HCT116 (cell line): ENCODE measurements around the gene MMP23B.

ENCODE experiments used
- EZH2 ChIP-seq: fragments of 200-600 bp; sonication (generic); IDR thresholded peaks from 2 replicates; pipeline ENCODE4 v1.6.1; 2017; ENCODE audit warnings: antibody characterized with exemption, mixed run types
- POLR2A ChIP-seq: IDR thresholded peaks from 2 replicates; pipeline ENCODE4 v1.7.0; 2011; ENCODE audit warnings: borderline replicate concordance; ENCODE audit not compliant: insufficient read depth, insufficient read length; ENCODE audit errors: extremely low read depth
- POLR2AphosphoS5 ChIP-seq: IDR thresholded peaks from 2 replicates; pipeline ENCODE4 v1.6.1; 2011; ENCODE audit warnings: mild to moderate bottlenecking, low read depth, low read length, moderate library complexity
- SP1 ChIP-seq: IDR thresholded peaks from 2 replicates; pipeline ENCODE4 v1.6.1; 2012; ENCODE audit warnings: low read depth
- TF ChIP-seq, protein P1 (sequence below): IDR thresholded peaks from 2 replicates; pipeline ENCODE4 v1.6.1; 2011; ENCODE audit warnings: mild to moderate bottlenecking, low read length, moderate library complexity; ENCODE audit not compliant: insufficient replicate concordance; ENCODE audit errors: extremely low read depth
- TF ChIP-seq, protein P2 (sequence below), 3 experiments: fragments of 200-600 bp in 1 of 3; sonication (generic) in 1 of 3; IDR thresholded peaks in 2 of 3; conservative IDR thresholded peaks in 1 of 3; 2 replicates each; pipeline ENCODE4 v1.5.1; 2012 to 2017; ENCODE audit warnings: low read depth in 2 of 3, low read length in 2 of 3, antibody characterized with exemption in 1 of 3, borderline replicate concordance in 1 of 3, control low read depth in 1 of 3, mild to moderate bottlenecking in 1 of 3, mixed read lengths in 1 of 3, mixed run types in 1 of 3, moderate library complexity in 1 of 3; ENCODE audit not compliant: insufficient read depth in 1 of 3
- TF ChIP-seq, protein P3 (sequence below): IDR thresholded peaks from 2 replicates; pipeline ENCODE4 v1.6.1; 2012
- TF ChIP-seq, protein P4 (sequence below): IDR thresholded peaks from 2 replicates; pipeline ENCODE4 v1.6.1; 2012; ENCODE audit warnings: low read depth

DNA sequence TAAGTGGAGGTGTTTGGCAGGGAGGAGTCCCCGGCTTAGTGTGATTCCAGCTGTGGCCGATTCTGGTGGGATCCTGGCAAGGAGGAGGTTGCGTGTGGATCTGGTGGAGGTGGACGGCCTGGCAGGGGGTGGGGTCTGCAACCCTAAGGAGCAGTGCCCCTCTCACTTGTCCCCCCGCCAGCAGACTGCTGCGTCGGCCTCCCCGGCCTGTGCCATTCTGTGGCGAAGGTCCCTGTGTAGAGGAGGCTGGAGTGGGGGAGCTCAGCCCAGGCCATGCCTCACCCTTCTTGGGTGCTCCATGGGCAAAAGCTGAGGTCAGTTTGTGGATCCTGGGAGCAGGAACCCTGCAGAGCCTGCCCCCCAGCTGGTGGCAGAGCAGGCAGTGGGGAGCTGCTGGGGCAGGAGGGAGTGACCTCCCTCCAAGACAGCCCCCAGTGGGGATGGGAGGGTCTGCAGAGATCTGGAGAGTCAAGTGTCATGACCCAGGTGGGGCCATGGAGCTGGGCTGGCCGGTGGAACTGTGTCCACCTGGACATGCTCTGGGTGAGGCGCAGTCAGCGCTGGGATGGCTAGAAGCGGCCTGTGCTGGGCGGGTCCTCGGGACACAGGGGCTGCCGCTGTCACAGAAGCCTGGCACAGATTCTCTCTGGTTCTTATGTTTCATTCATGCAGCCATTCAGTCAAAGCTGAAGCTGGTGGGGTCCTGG lies 11.4 kb upstream of the MMP23B start:
- TF ChIP-seq, protein P1, sequence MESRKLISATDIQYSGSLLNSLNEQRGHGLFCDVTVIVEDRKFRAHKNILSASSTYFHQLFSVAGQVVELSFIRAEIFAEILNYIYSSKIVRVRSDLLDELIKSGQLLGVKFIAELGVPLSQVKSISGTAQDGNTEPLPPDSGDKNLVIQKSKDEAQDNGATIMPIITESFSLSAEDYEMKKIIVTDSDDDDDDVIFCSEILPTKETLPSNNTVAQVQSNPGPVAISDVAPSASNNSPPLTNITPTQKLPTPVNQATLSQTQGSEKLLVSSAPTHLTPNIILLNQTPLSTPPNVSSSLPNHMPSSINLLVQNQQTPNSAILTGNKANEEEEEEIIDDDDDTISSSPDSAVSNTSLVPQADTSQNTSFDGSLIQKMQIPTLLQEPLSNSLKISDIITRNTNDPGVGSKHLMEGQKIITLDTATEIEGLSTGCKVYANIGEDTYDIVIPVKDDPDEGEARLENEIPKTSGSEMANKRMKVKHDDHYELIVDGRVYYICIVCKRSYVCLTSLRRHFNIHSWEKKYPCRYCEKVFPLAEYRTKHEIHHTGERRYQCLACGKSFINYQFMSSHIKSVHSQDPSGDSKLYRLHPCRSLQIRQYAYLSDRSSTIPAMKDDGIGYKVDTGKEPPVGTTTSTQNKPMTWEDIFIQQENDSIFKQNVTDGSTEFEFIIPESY, result no peak
- TF ChIP-seq, protein P2, sequence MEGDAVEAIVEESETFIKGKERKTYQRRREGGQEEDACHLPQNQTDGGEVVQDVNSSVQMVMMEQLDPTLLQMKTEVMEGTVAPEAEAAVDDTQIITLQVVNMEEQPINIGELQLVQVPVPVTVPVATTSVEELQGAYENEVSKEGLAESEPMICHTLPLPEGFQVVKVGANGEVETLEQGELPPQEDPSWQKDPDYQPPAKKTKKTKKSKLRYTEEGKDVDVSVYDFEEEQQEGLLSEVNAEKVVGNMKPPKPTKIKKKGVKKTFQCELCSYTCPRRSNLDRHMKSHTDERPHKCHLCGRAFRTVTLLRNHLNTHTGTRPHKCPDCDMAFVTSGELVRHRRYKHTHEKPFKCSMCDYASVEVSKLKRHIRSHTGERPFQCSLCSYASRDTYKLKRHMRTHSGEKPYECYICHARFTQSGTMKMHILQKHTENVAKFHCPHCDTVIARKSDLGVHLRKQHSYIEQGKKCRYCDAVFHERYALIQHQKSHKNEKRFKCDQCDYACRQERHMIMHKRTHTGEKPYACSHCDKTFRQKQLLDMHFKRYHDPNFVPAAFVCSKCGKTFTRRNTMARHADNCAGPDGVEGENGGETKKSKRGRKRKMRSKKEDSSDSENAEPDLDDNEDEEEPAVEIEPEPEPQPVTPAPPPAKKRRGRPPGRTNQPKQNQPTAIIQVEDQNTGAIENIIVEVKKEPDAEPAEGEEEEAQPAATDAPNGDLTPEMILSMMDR (IDR thresholded peaks at IDR 0.05 in 2 of 3, conservative IDR thresholded peaks at IDR 0.05 in 1 of 3; ENCODE audit: borderline replicate concordance in 1 of 3, insufficient read depth in 1 of 3, low read depth in 2 of 3, low read length in 2 of 3), result no peak
- TF ChIP-seq EZH2, result no peak
- TF ChIP-seq, protein P3, sequence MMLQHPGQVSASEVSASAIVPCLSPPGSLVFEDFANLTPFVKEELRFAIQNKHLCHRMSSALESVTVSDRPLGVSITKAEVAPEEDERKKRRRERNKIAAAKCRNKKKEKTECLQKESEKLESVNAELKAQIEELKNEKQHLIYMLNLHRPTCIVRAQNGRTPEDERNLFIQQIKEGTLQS, result no peak
- TF ChIP-seq SP1, result no peak
- no peak for TF ChIP-seq POLR2A
- TF ChIP-seq, protein P4, sequence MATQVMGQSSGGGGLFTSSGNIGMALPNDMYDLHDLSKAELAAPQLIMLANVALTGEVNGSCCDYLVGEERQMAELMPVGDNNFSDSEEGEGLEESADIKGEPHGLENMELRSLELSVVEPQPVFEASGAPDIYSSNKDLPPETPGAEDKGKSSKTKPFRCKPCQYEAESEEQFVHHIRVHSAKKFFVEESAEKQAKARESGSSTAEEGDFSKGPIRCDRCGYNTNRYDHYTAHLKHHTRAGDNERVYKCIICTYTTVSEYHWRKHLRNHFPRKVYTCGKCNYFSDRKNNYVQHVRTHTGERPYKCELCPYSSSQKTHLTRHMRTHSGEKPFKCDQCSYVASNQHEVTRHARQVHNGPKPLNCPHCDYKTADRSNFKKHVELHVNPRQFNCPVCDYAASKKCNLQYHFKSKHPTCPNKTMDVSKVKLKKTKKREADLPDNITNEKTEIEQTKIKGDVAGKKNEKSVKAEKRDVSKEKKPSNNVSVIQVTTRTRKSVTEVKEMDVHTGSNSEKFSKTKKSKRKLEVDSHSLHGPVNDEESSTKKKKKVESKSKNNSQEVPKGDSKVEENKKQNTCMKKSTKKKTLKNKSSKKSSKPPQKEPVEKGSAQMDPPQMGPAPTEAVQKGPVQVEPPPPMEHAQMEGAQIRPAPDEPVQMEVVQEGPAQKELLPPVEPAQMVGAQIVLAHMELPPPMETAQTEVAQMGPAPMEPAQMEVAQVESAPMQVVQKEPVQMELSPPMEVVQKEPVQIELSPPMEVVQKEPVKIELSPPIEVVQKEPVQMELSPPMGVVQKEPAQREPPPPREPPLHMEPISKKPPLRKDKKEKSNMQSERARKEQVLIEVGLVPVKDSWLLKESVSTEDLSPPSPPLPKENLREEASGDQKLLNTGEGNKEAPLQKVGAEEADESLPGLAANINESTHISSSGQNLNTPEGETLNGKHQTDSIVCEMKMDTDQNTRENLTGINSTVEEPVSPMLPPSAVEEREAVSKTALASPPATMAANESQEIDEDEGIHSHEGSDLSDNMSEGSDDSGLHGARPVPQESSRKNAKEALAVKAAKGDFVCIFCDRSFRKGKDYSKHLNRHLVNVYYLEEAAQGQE, result no peak
- no peak for TF ChIP-seq POLR2AphosphoS5
